ENCODE results near the gene FBXW8.
A peak's percentile ranks its signal among the peaks of the same experiment; 100 is the strongest.

The FBXW8 gene

GRCh38 chr12:117018685-117019084, 107.9 kb downstream of the FBXW8 start:
- no peak overlapping the region for H3K27ac ChIP-seq
- ChIA-PET POLR2A (ENCODE audit: low non-redundant PET) (no interaction called here), CTCF (interaction anchor here (0.7 kb wide), 1 partner anchor 49 kb away, joined by 11 read pairs; no protein-coding TSS in a partner anchor)
- TF ChIP-seq CTCF (conservative IDR thresholded peaks at IDR 0.05; ENCODE audit: low read depth) = no peak
- no peak for DNase-seq (ENCODE audit: low spot score)

- ChIA-PET POLR2A (ENCODE audit: low non-redundant PET) (no interaction called here), CTCF (interaction anchor here (0.5 kb wide), 1 partner anchor 556 kb away, joined by 6 read pairs; no protein-coding TSS in a partner anchor)
- no peak for TF ChIP-seq CTCF (conservative IDR thresholded peaks at IDR 0.05; ENCODE audit: low read depth)
- no peak for DNase-seq (ENCODE audit: low spot score)
- no peak overlapping the region for H3K27ac ChIP-seq
Observed at GRCh38 chr12:117019866-117020265, 109.1 kb downstream of the FBXW8 start.

- no peak for TF ChIP-seq CTCF (conservative IDR thresholded peaks at IDR 0.05; ENCODE audit: low read depth)
- POLR2A ChIA-PET (ENCODE audit: low non-redundant PET) = no interaction called here
- no peak for DNase-seq (ENCODE audit: low spot score)
- no peak overlapping the region for H3K27ac ChIP-seq
- CTCF ChIA-PET = interaction anchor here (0.5 kb wide), 1 partner anchor 556 kb away, joined by 6 read pairs; no protein-coding TSS in a partner anchor
Observed at GRCh38 chr12:117020536-117021220, 109.9 kb downstream of the FBXW8 start.

GRCh38 chr12:117022465-117022864, 111.7 kb downstream of the FBXW8 start:
- TF ChIP-seq CTCF (conservative IDR thresholded peaks at IDR 0.05; ENCODE audit: low read depth) = no peak
- CTCF ChIA-PET = interaction anchor here (0.5 kb wide), 1 partner anchor 51 kb away, joined by 3 read pairs; no protein-coding TSS in a partner anchor

GRCh38 chr12:117023998-117024960, 113.5 kb downstream of the FBXW8 start:
- no peak overlapping the region for H3K27ac ChIP-seq
- TF ChIP-seq CTCF (conservative IDR thresholded peaks at IDR 0.05; ENCODE audit: low read depth) = no peak
- POLR2A ChIA-PET (ENCODE audit: low non-redundant PET) = no interaction called here
- no peak for DNase-seq (ENCODE audit: low spot score)
- CTCF ChIA-PET = interaction anchor here (2.8 kb wide), 1 partner anchor 96 kb away, joined by 12 read pairs; no protein-coding TSS in a partner anchor

More at GRCh38 chr12:117022465-117022864, 111.7 kb downstream of the FBXW8 start:
- DNase-seq (ENCODE audit: low spot score) = no peak
- POLR2A ChIA-PET (ENCODE audit: low non-redundant PET) = no interaction called here
- no peak overlapping the region for H3K27ac ChIP-seq

GRCh38 chr12:117024961-117025480, 114.3 kb downstream of the FBXW8 start:
- H3K27ac ChIP-seq = 0 out of 2 replicates have a peak overlapping the region, but pooled peaks have one; percentile 2
- no peak for DNase-seq (ENCODE audit: low spot score)
- POLR2A ChIA-PET (ENCODE audit: low non-redundant PET) = no interaction called here
- CTCF ChIA-PET = interaction anchor here (2.8 kb wide), 1 partner anchor 95 kb away, joined by 12 read pairs; no protein-coding TSS in a partner anchor
- no peak for TF ChIP-seq CTCF (conservative IDR thresholded peaks at IDR 0.05; ENCODE audit: low read depth)

Data from RWPE1 (cell line).